NB4 (cell line): Measurements from ENCODE around the gene CBFA2T2.
A peak's percentile ranks its signal among the peaks of the same experiment; 100 is the strongest.
"Not testable (repeated sequence)": the region's sequence is repeated elsewhere in the genome, so short reads cannot be mapped to it uniquely, and the experiment has no call there.

Experiments used
- DNase-seq: peaks from one replicate; pipeline ENCODE4 v3.0.0; 2010; ENCODE audit warnings: low read depth
- H3K4me3 ChIP-seq: one replicate; pipeline ENCODE4 v1.5.1; 2011; ENCODE audit warnings: mild to moderate bottlenecking, low read depth, low read length, moderate library complexity
- MAX ChIP-seq: IDR thresholded peaks from 2 replicates; pipeline ENCODE4 v1.6.1; 2011; ENCODE audit warnings: low read depth, low read length
- MYC ChIP-seq: IDR thresholded peaks from 2 replicates; pipeline ENCODE4 v1.6.1; 2011; ENCODE audit warnings: low read depth, low read length
- POLR2A ChIP-seq: IDR thresholded peaks from 2 replicates; pipeline ENCODE4 v1.6.1; 2011; ENCODE audit warnings: mild to moderate bottlenecking; ENCODE audit not compliant: insufficient read length; ENCODE audit errors: extremely low read depth
- TF ChIP-seq, protein P1 (sequence below): IDR thresholded peaks from one replicate; pipeline ENCODE4 v1.5.1; 2012; ENCODE audit warnings: low read depth, low read length

The CBFA2T2 gene

DNA sequence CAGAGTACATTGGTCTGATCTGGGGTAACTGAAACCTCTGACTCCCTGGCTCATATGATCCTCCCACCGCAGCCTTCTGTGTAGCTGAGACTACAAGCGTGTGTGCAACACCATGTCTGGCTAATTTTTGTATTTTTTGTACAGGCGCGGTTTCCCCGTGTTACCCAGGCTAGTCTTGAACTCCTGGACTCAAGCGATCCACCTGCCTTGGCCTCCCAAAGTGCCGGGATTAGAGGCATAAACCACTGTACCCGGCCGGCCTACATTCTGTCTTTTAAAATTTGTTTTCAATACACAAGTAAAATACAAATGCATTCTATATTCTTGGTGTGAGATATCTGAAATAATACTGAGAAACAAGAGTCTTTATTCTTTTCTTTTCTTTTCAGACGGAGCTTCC, 1.7 kb upstream of the CBFA2T2 start:
- DNase-seq: no peak
- H3K4me3 ChIP-seq: no peak overlapping the region
- TF ChIP-seq MAX (no peak), MYC (no peak), POLR2A (no peak)
- TF ChIP-seq, protein P1, sequence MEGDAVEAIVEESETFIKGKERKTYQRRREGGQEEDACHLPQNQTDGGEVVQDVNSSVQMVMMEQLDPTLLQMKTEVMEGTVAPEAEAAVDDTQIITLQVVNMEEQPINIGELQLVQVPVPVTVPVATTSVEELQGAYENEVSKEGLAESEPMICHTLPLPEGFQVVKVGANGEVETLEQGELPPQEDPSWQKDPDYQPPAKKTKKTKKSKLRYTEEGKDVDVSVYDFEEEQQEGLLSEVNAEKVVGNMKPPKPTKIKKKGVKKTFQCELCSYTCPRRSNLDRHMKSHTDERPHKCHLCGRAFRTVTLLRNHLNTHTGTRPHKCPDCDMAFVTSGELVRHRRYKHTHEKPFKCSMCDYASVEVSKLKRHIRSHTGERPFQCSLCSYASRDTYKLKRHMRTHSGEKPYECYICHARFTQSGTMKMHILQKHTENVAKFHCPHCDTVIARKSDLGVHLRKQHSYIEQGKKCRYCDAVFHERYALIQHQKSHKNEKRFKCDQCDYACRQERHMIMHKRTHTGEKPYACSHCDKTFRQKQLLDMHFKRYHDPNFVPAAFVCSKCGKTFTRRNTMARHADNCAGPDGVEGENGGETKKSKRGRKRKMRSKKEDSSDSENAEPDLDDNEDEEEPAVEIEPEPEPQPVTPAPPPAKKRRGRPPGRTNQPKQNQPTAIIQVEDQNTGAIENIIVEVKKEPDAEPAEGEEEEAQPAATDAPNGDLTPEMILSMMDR: no peak

DNA sequence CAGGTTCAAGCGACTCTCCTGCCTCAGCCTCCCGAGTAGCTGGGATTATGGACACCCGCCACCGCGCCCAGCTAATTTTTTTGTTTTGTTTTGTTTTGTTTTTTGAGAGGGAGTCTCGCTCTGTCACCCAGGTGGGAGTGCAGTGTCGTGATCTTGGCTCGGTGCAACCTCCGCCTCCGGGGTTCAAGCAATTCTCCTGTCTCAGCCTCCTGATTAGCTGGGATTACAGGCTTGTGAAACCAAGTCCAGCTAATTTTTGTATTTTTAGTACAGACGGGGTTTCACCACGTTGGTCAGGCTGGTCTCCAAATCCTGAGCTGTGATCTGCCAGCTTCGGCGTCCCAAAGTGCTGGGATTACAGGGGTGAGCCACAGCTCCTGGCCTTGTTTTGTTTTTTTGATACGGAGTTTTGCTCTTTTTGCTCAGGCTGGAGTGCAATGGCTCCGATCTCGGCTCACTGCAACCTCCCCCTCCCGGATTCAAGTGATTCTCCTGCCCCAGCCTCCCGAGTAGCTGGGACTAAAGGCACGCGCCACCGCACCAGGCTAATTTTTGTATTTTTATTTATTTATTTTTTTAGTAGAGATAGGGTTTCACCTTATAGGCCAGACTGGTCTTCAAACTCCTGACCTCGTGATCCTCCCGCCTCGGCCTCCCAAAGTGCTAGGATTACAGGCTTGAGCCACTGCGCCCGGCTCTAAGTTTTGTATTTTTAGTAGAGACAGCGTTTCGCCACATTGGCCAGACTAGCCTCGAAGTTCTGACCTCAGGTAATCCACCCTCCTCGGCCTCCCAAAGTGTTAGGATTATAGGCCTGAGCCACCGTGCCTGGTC, 1.0 kb upstream of the CBFA2T2 start:
- peak overlapping the region; percentile 77 for H3K4me3 ChIP-seq
- DNase-seq: not testable (repeated sequence)

DNA sequence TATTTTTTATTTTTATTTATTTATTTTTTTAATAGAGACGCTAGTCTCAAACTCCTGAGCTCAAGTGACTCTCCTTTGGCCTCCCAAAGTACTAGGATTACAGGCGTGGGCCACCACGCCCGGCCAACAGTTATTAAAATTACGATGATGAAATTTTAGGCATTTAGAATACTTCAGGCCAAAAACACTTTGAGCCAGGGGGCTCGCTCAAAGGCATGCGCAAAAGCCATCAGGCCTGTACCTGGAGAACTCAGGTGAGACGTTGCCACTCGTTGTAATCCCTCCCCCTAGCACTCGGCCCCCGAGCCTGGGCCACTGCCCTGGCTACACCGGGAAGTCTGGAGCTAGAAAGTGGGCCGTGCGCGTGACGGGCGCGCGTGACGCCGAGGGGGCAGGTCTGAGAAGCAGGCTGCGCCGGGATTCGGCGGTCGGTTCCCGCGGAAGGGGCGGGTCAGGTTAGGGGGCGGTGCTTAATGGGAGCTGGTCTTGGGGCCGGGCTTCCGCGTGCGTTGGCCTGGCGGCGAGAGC, 337 bp upstream of the CBFA2T2 start:
- TF ChIP-seq MAX (peak; percentile 75), MYC (peak; percentile 63), POLR2A (peak; percentile 98)
- TF ChIP-seq, protein P1: no peak
- DNase-seq: peak; percentile 98
- H3K4me3 ChIP-seq: peak overlapping the region; percentile 77

DNA sequence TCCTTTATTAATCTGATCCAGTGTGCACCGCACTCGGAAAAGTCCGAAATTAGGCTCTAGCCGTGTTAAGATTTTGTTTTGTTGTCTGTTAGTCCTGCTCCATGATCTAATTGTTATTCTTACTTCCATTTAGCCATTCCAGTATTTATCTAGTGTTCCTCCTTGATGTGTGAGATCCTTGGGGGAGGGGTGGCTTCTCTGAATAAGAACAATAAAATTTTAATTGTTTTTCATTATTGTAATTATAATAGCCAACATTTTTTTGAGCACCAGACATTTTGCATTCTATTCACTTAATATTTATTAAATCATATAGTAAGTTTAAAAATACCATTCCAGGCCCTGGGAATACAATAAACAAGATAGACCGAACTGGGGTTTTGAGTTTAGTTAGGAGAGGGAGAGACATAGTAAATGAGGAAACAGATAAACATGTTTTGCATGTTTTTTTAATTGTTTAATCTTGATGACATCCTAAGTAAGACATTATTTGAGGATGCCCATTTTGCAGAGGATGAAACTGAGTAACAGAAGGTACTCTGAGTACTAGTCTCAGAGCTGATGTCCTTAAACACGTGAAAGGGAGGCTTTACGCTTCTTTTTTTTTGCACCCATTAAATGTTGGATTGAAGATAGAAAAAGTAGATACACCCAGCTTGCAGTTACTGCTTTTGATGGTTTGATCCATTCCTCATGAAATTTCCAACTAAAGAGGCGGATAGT, 1.2 kb downstream of the CBFA2T2 start:
- no peak for DNase-seq
- no peak for TF ChIP-seq POLR2A
- no peak for TF ChIP-seq MYC
- no peak for TF ChIP-seq MAX
- TF ChIP-seq, protein P1: no peak
- peak overlapping the region; percentile 86 for H3K4me3 ChIP-seq

DNA sequence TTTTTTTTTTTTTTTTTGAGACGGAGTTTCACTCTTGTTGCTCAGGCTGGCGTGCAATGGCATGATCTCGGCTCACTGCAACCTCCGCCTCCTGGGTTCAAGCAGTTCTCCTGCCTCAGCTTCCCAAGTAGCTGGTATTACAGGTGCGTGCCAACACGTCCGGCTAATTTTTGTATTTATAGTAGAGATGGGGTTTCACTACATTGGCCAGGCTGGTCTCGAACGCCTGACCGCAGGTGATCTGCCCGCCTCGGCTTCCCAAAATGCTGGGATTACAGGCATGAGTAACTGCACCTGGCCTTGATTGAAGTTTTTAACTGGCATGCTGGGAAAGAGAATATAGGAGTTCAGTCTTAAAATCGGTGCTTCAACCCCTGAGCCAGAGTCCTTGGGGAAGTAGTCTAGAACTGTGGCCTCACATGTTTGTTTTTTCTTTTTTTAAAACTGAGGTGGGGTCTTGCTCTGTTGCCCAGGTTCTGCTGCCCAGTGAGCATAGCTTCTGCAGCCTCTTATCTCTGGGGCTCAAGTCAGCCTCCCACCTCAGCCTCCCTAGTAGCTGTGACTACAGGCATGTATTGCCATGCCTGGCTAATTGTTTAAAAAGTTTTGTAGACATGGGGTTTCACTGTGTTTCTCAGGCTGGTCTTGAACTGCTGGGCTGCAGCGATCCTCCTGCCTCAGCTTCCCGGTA, 3.3 kb downstream of the CBFA2T2 start:
- no peak overlapping the region for H3K4me3 ChIP-seq
- TF ChIP-seq MYC (no peak), POLR2A (no peak), MAX (no peak)
- TF ChIP-seq, protein P1: no peak
- DNase-seq: no peak

DNA sequence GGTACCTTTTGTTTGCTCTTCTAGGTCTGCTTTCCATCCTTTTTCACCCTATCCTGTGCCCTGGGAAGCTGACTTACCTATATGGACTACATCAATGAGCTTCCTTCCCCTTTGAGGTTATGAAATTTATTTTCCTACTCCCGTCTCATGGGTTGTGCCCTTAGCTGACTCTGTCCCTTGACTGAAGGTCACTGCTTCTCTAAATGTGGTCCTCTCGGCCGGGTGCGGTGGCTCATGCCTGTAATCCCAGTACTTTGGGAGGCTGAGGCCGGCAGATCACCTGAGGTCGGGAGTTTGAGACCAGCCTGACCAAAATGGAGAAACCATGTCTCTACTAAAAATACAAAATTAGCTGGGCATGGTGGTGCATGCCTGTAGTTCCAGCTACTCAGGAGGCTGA, 6.9 kb downstream of the CBFA2T2 start:
- DNase-seq, H3K4me3 ChIP-seq: not testable (repeated sequence)
